WTC11 (cell line): ENCODE measurements around the gene MPV17L. TPM values are rescaled to one million over a fixed set of nuclear protein-coding genes. Genes with fewer than 3 reads are reported as not detected.
"Not testable (repeated sequence)": the region's sequence is repeated elsewhere in the genome, so short reads cannot be mapped to it uniquely, and the experiment has no call there.

ENCODE experiments used
- ATAC-seq: fragments of 200-7000 bp; cut with Tn5 transposase; 2 replicates; pipeline ENCODE4 v1.10.0; 2021; ENCODE audit warnings: mild to moderate bottlenecking, moderate library complexity
- CTCF ChIA-PET: fragments of 300-600 bp; sonication (Branson Sonifier 250); formaldehyde crosslinking; loops from one replicate; lab custom pipeline; 2021; ENCODE audit warnings: antibody characterized with exemption; lab: Charles Lee
- POLR2A ChIA-PET: fragments of 350-600 bp; sonication (Branson Sonifier 250); formaldehyde crosslinking; loops from one replicate; lab custom pipeline; 2021; ENCODE audit warnings: antibody characterized with exemption; lab: Charles Lee
- DNase-seq: peaks from one replicate; pipeline ENCODE4 v3.0.0; 2021; ENCODE audit warnings: low spot score
- H3K27ac Mint-ChIP-seq: 2 replicates; pipeline ENCODE4 v1.8.0; 2021; ENCODE audit warnings: mixed read lengths
- H3K27me3 Mint-ChIP-seq: 2 replicates; pipeline ENCODE4 v1.8.0; 2021; ENCODE audit warnings: low read depth, mild to moderate bottlenecking, moderate library complexity, mixed read lengths
- H3K36me3 Mint-ChIP-seq: 2 replicates; pipeline ENCODE4 v1.8.0; 2021; ENCODE audit warnings: mixed read lengths
- H3K4me1 Mint-ChIP-seq: 2 replicates; pipeline ENCODE4 v1.8.0; 2022; ENCODE audit warnings: mixed read lengths
- H3K4me3 Mint-ChIP-seq: 2 replicates; pipeline ENCODE4 v1.8.0; 2021; ENCODE audit warnings: mild to moderate bottlenecking, moderate library complexity, mixed read lengths
- H3K9me3 Mint-ChIP-seq: 2 replicates; pipeline ENCODE4 v1.8.0; 2021; ENCODE audit warnings: mixed read lengths
- AR ChIP-seq: fragments of 250-450 bp; sonication (Bioruptor Pico); IDR thresholded peaks from 2 replicates; pipeline ENCODE4 v1.9.0; 2021; ENCODE audit warnings: mild to moderate bottlenecking
- ARID4B ChIP-seq: sonication (generic); formaldehyde crosslinking; IDR thresholded peaks from 2 replicates; pipeline ENCODE4 v1.8.0; 2023; ENCODE audit warnings: missing genetic modification reagents, mild to moderate bottlenecking, borderline replicate concordance
- E2F4 ChIP-seq: sonication (generic); formaldehyde crosslinking; IDR thresholded peaks from 2 replicates; pipeline ENCODE4 v1.8.1; 2022; ENCODE audit warnings: low read depth, mild to moderate bottlenecking, moderate library complexity, missing genetic modification reagents, borderline replicate concordance
- EMX1 ChIP-seq: fragments of 250-450 bp; sonication (Bioruptor Pico); IDR thresholded peaks from 2 replicates; pipeline ENCODE4 v1.8.0; 2021; ENCODE audit warnings: mild to moderate bottlenecking
- ETV6 ChIP-seq: sonication (generic); formaldehyde crosslinking; IDR thresholded peaks from 2 replicates; pipeline ENCODE4 v1.8.1; 2022; ENCODE audit warnings: mild to moderate bottlenecking, missing genetic modification reagents
- FOXJ3 ChIP-seq: sonication (generic); formaldehyde crosslinking; IDR thresholded peaks from 2 replicates; pipeline ENCODE4 v1.9.0; 2021; ENCODE audit warnings: missing genetic modification reagents, mild to moderate bottlenecking, borderline replicate concordance
- IRF1 ChIP-seq: sonication (generic); formaldehyde crosslinking; IDR thresholded peaks from 2 replicates; pipeline ENCODE4 v1.8.0; 2023; ENCODE audit warnings: missing genetic modification reagents
- MLX ChIP-seq: sonication (generic); formaldehyde crosslinking; IDR thresholded peaks from 2 replicates; pipeline ENCODE4 v1.8.1; 2023; ENCODE audit warnings: mild to moderate bottlenecking, missing genetic modification reagents, moderate library complexity
- PREB ChIP-seq: sonication (generic); formaldehyde crosslinking; IDR thresholded peaks from 2 replicates; pipeline ENCODE4 v1.8.1; 2022; ENCODE audit warnings: mild to moderate bottlenecking, missing genetic modification reagents, moderate library complexity, borderline replicate concordance
- RELA ChIP-seq: sonication (generic); formaldehyde crosslinking; IDR thresholded peaks from 2 replicates; pipeline ENCODE4 v1.8.1; 2022; ENCODE audit warnings: missing genetic modification reagents, mild to moderate bottlenecking, borderline replicate concordance
- ZNF396 ChIP-seq: fragments of 250-450 bp; sonication (Bioruptor Pico); IDR thresholded peaks from 2 replicates; pipeline ENCODE4 v1.8.0; 2021; ENCODE audit warnings: mild to moderate bottlenecking, moderate library complexity, borderline replicate concordance
- ZNF423 ChIP-seq: fragments of 250-450 bp; sonication (Bioruptor Pico); IDR thresholded peaks from 2 replicates; pipeline ENCODE4 v2.1.2; 2022; ENCODE audit warnings: mild to moderate bottlenecking, moderate library complexity
- ZNF671 ChIP-seq: fragments of 250-450 bp; sonication (Bioruptor Pico); IDR thresholded peaks from 2 replicates; pipeline ENCODE4 v1.8.0; 2021; ENCODE audit warnings: mild to moderate bottlenecking
- total RNA-seq: library from RNA; stranded (reverse); gene quantifications from 3 replicates; pipeline ENCODE4 v1.2.3, GENCODE V29; 2021
- TF ChIP-seq, protein P1 (sequence below): sonication (generic); formaldehyde crosslinking; IDR thresholded peaks from 2 replicates; pipeline ENCODE4 v1.8.0; 2022; ENCODE audit warnings: mild to moderate bottlenecking, missing genetic modification reagents
- TF ChIP-seq, protein P2 (sequence below): sonication (generic); formaldehyde crosslinking; IDR thresholded peaks from 2 replicates; pipeline ENCODE4 v1.8.1; 2023; ENCODE audit warnings: mild to moderate bottlenecking, missing genetic modification reagents, moderate library complexity
- TF ChIP-seq, protein P3 (sequence below): sonication (generic); formaldehyde crosslinking; IDR thresholded peaks from 2 replicates; pipeline ENCODE4 v1.8.1; 2023; ENCODE audit warnings: mild to moderate bottlenecking, missing genetic modification reagents

The MPV17L gene
- total RNA-seq, 1 experiment from 2014 or later: 5.4 TPM

DNA sequence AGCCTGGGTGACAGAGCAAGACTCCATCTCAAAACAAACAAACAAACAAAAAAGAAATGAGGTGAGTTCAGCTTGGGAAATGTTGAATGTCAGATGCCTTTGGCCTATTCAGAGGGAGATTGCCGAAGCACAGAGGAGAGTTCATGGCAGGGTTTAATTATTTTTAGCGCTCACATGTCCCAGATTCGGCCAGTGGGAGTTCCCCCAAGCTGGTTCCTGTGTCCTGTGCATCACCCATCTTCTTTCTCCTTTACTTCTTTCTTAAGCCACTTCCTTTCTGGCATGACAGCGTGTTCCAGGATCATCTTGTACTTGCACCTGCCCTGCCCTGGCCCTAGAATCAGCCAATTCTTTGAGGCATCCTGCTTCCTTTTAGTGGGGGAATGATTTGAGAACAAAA lies 9.2 kb downstream of the MPV17L start (continued):
- TF ChIP-seq E2F4: no peak
- TF ChIP-seq ETV6: no peak
- TF ChIP-seq, protein P1, sequence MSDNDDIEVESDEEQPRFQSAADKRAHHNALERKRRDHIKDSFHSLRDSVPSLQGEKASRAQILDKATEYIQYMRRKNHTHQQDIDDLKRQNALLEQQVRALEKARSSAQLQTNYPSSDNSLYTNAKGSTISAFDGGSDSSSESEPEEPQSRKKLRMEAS (CRISPR knock-in tag): no peak
- no peak for TF ChIP-seq MLX (CRISPR knock-in tag)
- TF ChIP-seq ZNF396: no peak
- no peak for TF ChIP-seq ZNF671 (CRISPR knock-in tag)
- TF ChIP-seq, protein P2, sequence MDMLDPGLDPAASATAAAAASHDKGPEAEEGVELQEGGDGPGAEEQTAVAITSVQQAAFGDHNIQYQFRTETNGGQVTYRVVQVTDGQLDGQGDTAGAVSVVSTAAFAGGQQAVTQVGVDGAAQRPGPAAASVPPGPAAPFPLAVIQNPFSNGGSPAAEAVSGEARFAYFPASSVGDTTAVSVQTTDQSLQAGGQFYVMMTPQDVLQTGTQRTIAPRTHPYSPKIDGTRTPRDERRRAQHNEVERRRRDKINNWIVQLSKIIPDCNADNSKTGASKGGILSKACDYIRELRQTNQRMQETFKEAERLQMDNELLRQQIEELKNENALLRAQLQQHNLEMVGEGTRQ (CRISPR knock-in tag): no peak
- no peak for TF ChIP-seq AR
- TF ChIP-seq ZNF423 (CRISPR knock-in tag): no peak
- no peak for TF ChIP-seq RELA
- no peak for TF ChIP-seq EMX1 (CRISPR knock-in tag)
- TF ChIP-seq, protein P3, sequence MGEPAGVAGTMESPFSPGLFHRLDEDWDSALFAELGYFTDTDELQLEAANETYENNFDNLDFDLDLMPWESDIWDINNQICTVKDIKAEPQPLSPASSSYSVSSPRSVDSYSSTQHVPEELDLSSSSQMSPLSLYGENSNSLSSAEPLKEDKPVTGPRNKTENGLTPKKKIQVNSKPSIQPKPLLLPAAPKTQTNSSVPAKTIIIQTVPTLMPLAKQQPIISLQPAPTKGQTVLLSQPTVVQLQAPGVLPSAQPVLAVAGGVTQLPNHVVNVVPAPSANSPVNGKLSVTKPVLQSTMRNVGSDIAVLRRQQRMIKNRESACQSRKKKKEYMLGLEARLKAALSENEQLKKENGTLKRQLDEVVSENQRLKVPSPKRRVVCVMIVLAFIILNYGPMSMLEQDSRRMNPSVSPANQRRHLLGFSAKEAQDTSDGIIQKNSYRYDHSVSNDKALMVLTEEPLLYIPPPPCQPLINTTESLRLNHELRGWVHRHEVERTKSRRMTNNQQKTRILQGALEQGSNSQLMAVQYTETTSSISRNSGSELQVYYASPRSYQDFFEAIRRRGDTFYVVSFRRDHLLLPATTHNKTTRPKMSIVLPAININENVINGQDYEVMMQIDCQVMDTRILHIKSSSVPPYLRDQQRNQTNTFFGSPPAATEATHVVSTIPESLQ: no peak
- no peak for TF ChIP-seq IRF1 (CRISPR knock-in tag)
- TF ChIP-seq ARID4B (CRISPR knock-in tag): no peak
- TF ChIP-seq PREB: no peak
- no peak for TF ChIP-seq FOXJ3 (CRISPR knock-in tag)

DNA sequence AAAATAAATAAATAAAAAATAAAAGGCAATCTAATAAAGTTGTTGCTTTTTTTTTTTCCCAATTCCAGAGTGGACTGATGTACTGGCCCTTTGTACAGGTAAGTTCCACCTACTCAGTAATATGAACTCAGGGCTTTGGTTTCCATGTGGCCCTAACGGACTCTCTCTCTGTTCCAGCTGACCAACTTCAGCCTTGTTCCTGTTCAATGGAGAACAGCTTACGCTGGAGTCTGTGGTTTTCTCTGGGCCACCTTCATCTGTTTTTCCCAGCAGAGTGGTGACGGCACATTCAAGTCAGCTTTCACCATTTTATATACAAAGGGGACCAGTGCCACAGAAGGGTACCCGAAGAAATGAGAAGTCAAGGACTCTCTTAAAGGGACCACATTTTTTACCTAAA lies 12.2 kb downstream of the MPV17L start:
- CTCF ChIA-PET, ATAC-seq, POLR2A ChIA-PET, H3K4me3 Mint-ChIP-seq, DNase-seq, H3K36me3 Mint-ChIP-seq, H3K27ac Mint-ChIP-seq, H3K27me3 Mint-ChIP-seq, H3K9me3 Mint-ChIP-seq: not testable (repeated sequence)
- peaks cover 13% of the 10 kb centered on the region for H3K4me1 Mint-ChIP-seq

DNA sequence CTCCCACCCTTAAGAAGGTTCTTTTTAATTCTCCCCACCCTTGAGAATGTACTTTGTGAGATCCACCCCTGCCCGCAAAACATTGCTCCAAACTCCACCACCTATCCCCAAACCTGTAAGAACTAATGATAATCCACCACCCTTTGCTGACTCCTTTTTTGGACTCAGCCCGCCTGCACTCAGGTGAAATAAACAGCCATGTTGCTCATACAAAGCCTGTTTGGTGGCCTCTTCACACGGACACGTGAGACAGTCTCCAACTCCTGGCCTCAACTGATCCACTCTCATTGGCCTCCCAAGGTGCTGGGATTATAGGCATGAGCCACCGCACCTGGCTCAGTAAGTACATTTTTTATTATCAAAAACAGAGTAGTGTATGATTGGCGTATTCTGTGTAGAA lies 13.9 kb downstream of the MPV17L start:
- H3K9me3 Mint-ChIP-seq, ATAC-seq, H3K4me1 Mint-ChIP-seq, H3K27ac Mint-ChIP-seq, H3K27me3 Mint-ChIP-seq, DNase-seq, H3K36me3 Mint-ChIP-seq, POLR2A ChIA-PET, H3K4me3 Mint-ChIP-seq: not testable (repeated sequence)
- CTCF ChIA-PET: interaction anchor here (0.6 to 0.7 kb wide), 2 partner anchors 23 to 34 kb away, joined by 4 read pairs; no protein-coding TSS in a partner anchor
